ENCODE data around the gene RASGRP4.

GRCh38 chr19:38369584-38369983 lies 56.4 kb downstream of the RASGRP4 start:
- TF ChIP-seq SMC3 (IDR thresholded peaks at IDR 0.05; ENCODE audit: borderline replicate concordance, low read length) (no peak), CEBPB (IDR thresholded peaks at IDR 0.05; ENCODE audit: borderline replicate concordance in 1 of 2, low read depth in 2 of 2, low read length in 2 of 2) (no peak), YY1 (IDR thresholded peaks at IDR 0.05; ENCODE audit: low read depth, low read length) (no peak), CEBPZ (IDR thresholded peaks at IDR 0.05; ENCODE audit: low read depth, low read length) (no peak), TAF1 (IDR thresholded peaks at IDR 0.05; ENCODE audit: borderline replicate concordance, low read depth, low read length) (no peak), SP1 (IDR thresholded peaks at IDR 0.05; ENCODE audit: low read depth, low read length) (no peak), SMAD1 (IDR thresholded peaks at IDR 0.05; ENCODE audit: low read depth, partially characterized antibody) (no peak), JUND (IDR thresholded peaks at IDR 0.05; ENCODE audit: low read depth, low read length) (no peak), CTCF (IDR thresholded peaks at IDR 0.05 in 2 of 3, conservative IDR thresholded peaks at IDR 0.05 in 1 of 3; ENCODE audit: control insufficient read depth in 2 of 3, extremely low read depth in 1 of 3, insufficient read depth in 1 of 3, low read depth in 3 of 3, low read length in 3 of 3) (no peak), MEF2A (IDR thresholded peaks at IDR 0.05; ENCODE audit: insufficient read depth, low read depth, low read length) (no peak), POU2F2 (IDR thresholded peaks at IDR 0.05; ENCODE audit: borderline replicate concordance, low read depth, low read length) (no peak), BACH1 (IDR thresholded peaks at IDR 0.05; ENCODE audit: borderline replicate concordance) (no peak)

Measured in GM12878 (cell line).